AG20443 (cell line): ENCODE data around the gene STYX.

Source experiments
- DNase-seq: peaks from one replicate; pipeline ENCODE4 v3.0.0; 2012; ENCODE audit warnings: low spot score, mixed read lengths

STYX gene

GRCh38 chr14:52790011-52790755, 60.2 kb downstream of the STYX start:
- no peak for DNase-seq

DNA sequence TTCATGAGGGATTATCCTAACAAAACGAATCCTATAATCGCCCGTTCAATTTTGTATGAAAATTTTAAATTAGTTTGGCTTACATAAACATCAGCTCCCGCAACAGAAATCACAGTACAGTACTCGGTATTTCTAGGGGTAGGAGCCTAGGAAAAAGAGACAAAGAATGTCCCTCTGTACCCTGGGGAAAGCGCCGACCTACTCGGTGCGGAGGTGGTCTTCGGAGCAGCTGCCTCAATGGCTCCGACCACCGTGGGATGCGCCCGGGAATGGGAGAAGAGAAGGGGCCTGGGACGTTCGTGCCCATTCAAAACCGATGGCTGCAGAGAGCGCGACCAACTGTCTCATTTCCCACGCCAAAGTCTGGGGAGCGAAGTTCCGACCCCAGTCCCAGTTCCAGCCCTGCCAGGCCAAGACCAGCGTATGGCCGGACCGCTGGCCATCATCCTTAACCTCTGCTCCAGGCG, 60.8 kb downstream of the STYX start:
- DNase-seq: no peak

DNA sequence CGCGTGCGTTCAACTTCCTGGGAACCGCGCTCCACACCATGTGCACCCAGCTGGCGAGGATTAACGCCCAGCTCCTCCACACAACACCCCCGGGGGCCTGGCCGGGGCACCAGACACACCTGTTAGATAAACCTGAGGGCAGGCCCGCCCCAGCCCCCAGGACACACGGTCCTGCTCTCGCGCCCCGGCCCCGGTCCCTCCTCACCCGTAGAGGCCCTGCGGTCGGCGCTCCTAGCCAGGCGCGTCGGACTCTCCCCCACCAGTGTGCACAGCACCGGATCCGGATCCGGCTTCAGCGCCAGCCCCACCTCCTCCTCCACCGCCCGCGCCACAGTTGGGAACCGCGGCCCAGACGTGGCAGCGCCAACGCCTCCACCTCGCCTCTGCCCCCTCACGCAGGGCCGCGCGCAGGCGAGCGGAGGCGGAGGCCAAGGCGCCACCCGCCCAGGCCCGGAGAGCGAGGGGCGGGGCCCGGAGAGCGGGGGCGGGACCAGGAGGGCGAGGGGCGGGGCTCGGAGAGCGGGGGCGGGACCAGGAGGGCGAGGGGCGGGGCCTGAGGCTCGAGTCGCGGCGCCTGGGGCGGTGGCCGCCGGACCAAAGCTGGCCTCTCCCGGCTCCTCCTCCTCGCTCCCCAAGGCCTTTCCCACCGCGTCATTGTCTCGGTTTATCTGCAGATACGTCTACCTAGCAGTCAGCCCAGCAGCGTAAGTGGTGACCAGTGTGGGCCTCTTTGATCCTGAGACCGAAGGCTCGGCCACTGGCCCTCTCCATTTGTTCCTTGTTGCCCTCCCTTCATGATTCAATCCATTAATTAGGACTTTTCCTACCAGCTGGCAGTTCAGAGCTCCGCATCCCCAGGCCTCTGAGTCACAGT, 61.5 kb downstream of the STYX start, which contains the start of gene GNPNAT1:
GNPNAT1 (minus strand) TSS at position 385 of the 874 bp plus-strand sequence. CDS start 6,957 bp downstream, outside the sequence.
- peak; percentile 97 for DNase-seq

- DNase-seq: no peak
Observed at GRCh38 chr14:52792097-52792415, 62.1 kb downstream of the STYX start.

DNA sequence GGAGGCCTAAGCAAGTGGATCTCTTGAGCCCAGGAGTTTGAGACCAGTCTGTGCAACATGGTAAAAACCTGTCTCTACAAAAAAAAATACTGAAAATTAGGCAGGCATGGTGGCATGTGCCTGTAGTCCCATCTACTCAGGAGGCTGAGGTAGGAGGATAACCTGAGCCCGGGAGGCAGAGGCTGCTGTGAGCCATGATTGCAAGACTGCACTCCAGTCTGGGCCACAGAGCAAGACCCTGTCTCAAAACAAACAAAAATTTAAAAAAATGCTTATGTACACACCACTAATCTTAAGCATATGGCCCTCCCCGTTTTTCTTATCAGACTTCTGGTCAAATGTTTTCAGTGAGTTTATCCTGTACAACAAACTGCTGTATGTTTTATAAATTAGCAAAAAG, 63.1 kb downstream of the STYX start:
- DNase-seq: no peak

- no peak for DNase-seq
Observed at GRCh38 chr14:52797653-52798052, 67.7 kb downstream of the STYX start.

- DNase-seq: no peak
Observed at GRCh38 chr14:52798826-52799225, 68.9 kb downstream of the STYX start.

- peak; percentile 67 for DNase-seq
Observed at GRCh38 chr14:52801014-52801712, 71.2 kb downstream of the STYX start.

DNA sequence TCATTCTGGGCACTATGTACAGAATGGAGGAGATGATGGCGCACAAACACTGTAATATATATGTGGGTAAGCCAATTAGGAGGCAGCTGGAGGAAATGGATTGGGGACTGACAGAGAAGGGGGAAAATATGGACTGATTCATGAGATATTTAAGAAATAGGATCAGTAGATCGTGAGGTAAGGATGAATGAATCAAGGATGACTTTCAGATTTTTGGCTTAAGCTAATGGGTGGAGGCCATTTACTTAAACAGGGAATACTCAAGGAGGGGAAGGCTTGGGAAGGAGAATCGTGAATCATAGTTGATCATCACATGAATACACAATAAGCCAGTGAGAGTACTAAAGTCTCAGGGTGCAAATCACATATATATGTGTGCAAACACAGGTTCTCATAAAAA, 72.6 kb downstream of the STYX start:
- peak; percentile 58 for DNase-seq

- DNase-seq: no peak
Observed at GRCh38 chr14:52806115-52806514, 76.1 kb downstream of the STYX start.

DNA sequence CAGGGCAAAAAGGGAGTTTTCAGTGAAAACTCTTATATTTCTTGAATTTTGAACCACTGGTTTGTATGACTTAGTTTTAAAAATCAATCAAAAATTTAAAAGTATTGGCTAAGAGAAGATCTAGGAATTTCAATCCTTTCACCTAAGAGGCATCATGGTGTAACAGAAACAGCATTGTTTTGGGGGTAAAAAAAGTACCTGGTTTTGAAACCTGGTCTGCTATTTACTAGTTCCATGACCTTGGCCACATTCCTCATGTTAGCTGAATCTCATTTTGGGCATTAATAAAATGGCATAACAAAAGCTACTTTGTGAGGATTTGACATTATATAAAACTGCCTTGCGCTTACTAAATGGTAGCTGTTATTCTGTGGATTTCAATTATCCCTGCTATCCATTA, 78.1 kb downstream of the STYX start:
- DNase-seq: no peak

- DNase-seq: no peak
Observed at GRCh38 chr14:52821805-52822250, 91.9 kb downstream of the STYX start.

DNA sequence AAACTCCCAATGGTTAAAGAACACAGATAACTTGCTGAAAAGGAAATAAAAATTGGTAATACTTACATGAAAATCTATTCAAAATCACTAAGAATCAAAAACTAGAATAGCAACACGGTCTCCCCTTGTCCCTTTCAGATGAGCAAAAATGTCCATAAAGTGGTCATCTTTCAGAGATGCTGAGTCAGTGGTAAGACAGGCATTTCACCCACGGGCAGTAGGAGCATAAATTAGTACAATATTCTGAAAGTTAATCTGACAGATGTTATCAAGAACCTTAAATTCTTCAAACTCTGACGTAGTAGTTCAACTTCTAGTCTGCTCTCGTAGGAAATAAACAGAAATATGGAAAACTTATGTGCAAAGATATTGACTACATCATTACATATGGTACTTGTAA, 94.5 kb downstream of the STYX start:
- DNase-seq: no peak
